Measurements from ENCODE around the gene RNF220. TPM values are rescaled to one million over a fixed set of nuclear protein-coding genes. Genes with fewer than 3 reads are reported as not detected.

RNF220 gene
- polyA plus RNA-seq, 1 of the 3 experiments (the other 2 are of a cell fraction) = 83.7 TPM

- no peak for DNase-seq
- H3K9ac ChIP-seq = no peak overlapping the region
- H3K9me3 ChIP-seq = no peaks in the 10 kb centered on the region
- H2AFZ ChIP-seq (ENCODE audit: low read depth) = no peak overlapping the region
- no peaks in the 10 kb centered on the region for H3K27me3 ChIP-seq (ENCODE audit: insufficient read depth)
- no peaks in the 10 kb centered on the region for H3K79me2 ChIP-seq (ENCODE audit: insufficient read depth)
- H3K36me3 ChIP-seq (replicated peaks in 1 of 2; ENCODE audit: control insufficient read depth in 1 of 2, insufficient read depth in 2 of 2, low read length in 1 of 2) = no peaks in the 10 kb centered on the region
- ChIA-PET CTCF (interaction anchor here (2.2 to 2.8 kb wide), 2 partner anchors 17 to 38 kb away, joined by 5 to 8 read pairs; partner anchors contain the start of gene RNU5D-1), POLR2A (no interaction called here)
- H3K9me2 ChIP-seq = no peaks in the 10 kb centered on the region
- H3K4me1 ChIP-seq (ENCODE audit: control insufficient read depth in 1 of 2, insufficient read depth in 2 of 2, low read depth in 1 of 2, low read length in 1 of 2) = no peaks in the 10 kb centered on the region
- no peak overlapping the region for H3K4me3 ChIP-seq (ENCODE audit: low read depth in 2 of 2, low read length in 1 of 2)
- WGBS (ENCODE audit: low lambda C conversion rate) = 99% methylated on average over 3 of the region's 3 CpGs
- no peak overlapping the region for H3K4me2 ChIP-seq
- H4K20me1 ChIP-seq (ENCODE audit: insufficient read depth) = no peaks in the 10 kb centered on the region
- no peak for TF ChIP-seq EP300 (IDR thresholded peaks at IDR 0.05; ENCODE audit: borderline replicate concordance in 1 of 2, low read depth in 1 of 2, low read length in 1 of 2)
- TF ChIP-seq FOXJ3 (CRISPR knock-in tag; IDR thresholded peaks at IDR 0.05) = no peak
- TF ChIP-seq RXRA (IDR thresholded peaks at IDR 0.05; ENCODE audit: borderline replicate concordance, low read depth) = no peak
- no peak for TF ChIP-seq CTCF (IDR thresholded peaks at IDR 0.05)
- no peak for TF ChIP-seq RCOR1 (IDR thresholded peaks at IDR 0.05; ENCODE audit: low read length)
- H3K27ac ChIP-seq (ENCODE audit: low read depth in 2 of 2, low read length in 1 of 2) = no peak overlapping the region
- no peaks in the 10 kb centered on the region for H3F3A ChIP-seq (replicated peaks; ENCODE audit: insufficient read depth)
Observed at GRCh38 chr1:44693900-44694299, 288.8 kb downstream of the RNF220 start.

GRCh38 chr1:44694863-44695478, 289.9 kb downstream of the RNF220 start:
- Histone ChIP-seq H3K4me3 (ENCODE audit: low read depth in 2 of 2, low read length in 1 of 2) (no peak overlapping the region), H3K9me3 (no peaks in the 10 kb centered on the region), H3K9ac (no peak overlapping the region), H3K27me3 (ENCODE audit: insufficient read depth) (no peaks in the 10 kb centered on the region), H3K4me2 (no peak overlapping the region), H4K20me1 (ENCODE audit: insufficient read depth) (no peaks in the 10 kb centered on the region), H3K79me2 (ENCODE audit: insufficient read depth) (no peaks in the 10 kb centered on the region), H3K27ac (ENCODE audit: low read depth in 2 of 2, low read length in 1 of 2) (no peak overlapping the region), H3K9me2 (no peaks in the 10 kb centered on the region), H3F3A (replicated peaks; ENCODE audit: insufficient read depth) (no peaks in the 10 kb centered on the region), H3K36me3 (replicated peaks in 1 of 2; ENCODE audit: control insufficient read depth in 1 of 2, insufficient read depth in 2 of 2, low read length in 1 of 2) (no peaks in the 10 kb centered on the region), H2AFZ (ENCODE audit: low read depth) (no peak overlapping the region), H3K4me1 (ENCODE audit: control insufficient read depth in 1 of 2, insufficient read depth in 2 of 2, low read depth in 1 of 2, low read length in 1 of 2) (no peaks in the 10 kb centered on the region)
- ChIA-PET CTCF (interaction anchor here (1.2 to 2.2 kb wide), 2 partner anchors 12 to 18 kb away, joined by 4 to 5 read pairs; no protein-coding TSS in a partner anchor), POLR2A (no interaction called here)
- DNase-seq = no peak
- 82% methylated on average over 7 of the region's 7 CpGs for WGBS (ENCODE audit: low lambda C conversion rate)
- TF ChIP-seq TAF1 (IDR thresholded peaks at IDR 0.05; ENCODE audit: borderline replicate concordance, low read depth, low read length) (no peak), PBX3 (IDR thresholded peaks at IDR 0.05) (no peak), RAD21 (IDR thresholded peaks at IDR 0.05; ENCODE audit: low read length) (no peak), TEAD4 (IDR thresholded peaks at IDR 0.05; ENCODE audit: borderline replicate concordance, insufficient read depth) (no peak), MXI1 (IDR thresholded peaks at IDR 0.05; ENCODE audit: low read depth, low read length) (no peak), EP300 (IDR thresholded peaks at IDR 0.05; ENCODE audit: borderline replicate concordance in 1 of 2, low read depth in 1 of 2, low read length in 1 of 2) (no peak), MEF2A (IDR thresholded peaks at IDR 0.05; ENCODE audit: borderline replicate concordance, low read depth) (no peak)

Measured in SK-N-SH (cell line).